ENCODE data around the gene SYPL2.

DNA sequence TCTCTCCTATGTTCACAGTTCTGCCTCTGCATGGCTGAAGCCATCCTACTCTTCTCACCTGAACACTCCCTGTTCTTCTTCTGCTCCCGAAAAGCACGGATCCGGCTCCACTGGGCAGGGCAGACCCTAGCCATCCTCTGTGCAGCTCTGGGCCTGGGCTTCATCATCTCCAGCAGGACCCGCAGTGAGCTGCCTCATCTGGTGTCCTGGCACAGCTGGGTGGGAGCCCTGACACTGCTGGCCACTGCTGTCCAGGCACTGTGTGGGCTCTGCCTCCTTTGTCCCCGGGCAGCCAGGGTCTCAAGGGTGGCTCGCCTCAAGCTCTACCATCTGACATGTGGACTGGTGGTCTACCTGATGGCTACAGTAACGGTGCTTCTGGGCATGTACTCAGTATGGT, 29.4 kb downstream of the SYPL2 start:
- no peak for TF ChIP-seq CTCF (IDR thresholded peaks at IDR 0.05)
- TF ChIP-seq POLR2A (IDR thresholded peaks at IDR 0.05) = no peak

Measured in lower leg skin (tissue), 3 donors.